Measurements from ENCODE around the gene GRPEL1. TPM values are rescaled to one million over a fixed set of nuclear protein-coding genes. Genes with fewer than 3 reads are reported as not detected.

GRPEL1 gene
- polyA plus RNA-seq (24.9 and 28.5 TPM in 2 replicates), polyA minus RNA-seq (15.6 and 20.0 TPM in 2 replicates)

DNA sequence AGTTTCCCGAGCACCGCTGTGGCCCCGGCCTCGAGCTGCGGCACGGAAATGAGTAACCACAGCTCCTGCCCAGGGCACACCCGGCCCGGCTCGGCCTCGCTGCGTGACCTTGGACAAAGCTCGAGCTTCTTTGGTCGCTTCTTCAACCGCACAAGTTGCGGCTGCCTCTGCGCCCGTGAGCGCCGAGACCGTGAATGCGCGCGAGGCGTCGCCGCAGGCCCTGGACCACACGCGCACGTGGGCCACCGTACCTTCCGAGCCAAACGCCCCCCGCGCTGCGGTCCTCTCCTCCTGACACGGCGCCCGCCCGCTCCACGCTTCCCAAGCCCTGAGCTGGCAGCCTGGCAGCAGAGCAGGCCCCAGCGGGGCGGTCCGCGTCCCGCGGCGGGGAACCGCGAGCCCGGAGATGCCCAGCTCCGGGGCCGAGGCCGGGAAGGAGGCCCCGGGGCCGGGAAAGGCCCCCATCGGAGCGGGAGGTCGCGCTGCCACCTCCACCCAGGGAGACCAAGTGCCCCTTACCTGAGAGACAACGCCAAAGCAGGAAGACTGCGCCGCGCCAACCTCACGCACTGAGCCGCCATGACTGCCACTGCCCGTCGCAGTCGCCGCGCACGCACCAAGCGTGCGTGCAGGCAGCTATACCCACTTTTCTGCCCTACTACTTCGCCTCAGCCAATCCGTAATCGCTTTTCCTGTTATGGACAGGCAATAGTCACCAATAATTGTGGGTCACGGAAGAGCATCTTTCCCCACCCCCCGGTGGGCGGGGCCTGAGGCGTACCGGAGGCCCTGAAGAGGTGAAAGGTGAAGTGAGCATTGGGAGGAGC lies at the start of gene GRPEL1:
GRPEL1 (minus strand) TSS at position 613 of the 827 bp plus-strand sequence; CDS start at position 581, 32 bp downstream.
- Histone ChIP-seq H4K20me1 (ENCODE audit: insufficient read depth) (no peaks in the 10 kb centered on the region), H3K9me3 (ENCODE audit: low read length) (no peaks in the 10 kb centered on the region), H3K36me3 (ENCODE audit: insufficient read depth, low read length) (peaks cover 6% of the 10 kb centered on the region), H3K27me3 (ENCODE audit: insufficient read depth, low read depth, low read length) (no peaks in the 10 kb centered on the region), H3K27ac (ENCODE audit: low read length) (peak within 1 kb of the TSS; percentile 72), H2AFZ (ENCODE audit: low read depth, low read length) (peak within 1 kb of the TSS; percentile 40), H3K79me2 (replicated peaks; ENCODE audit: insufficient read depth, low read length) (peaks cover 12% of the 10 kb centered on the region), H3K9me2 (ENCODE audit: insufficient read depth, low read length) (no peaks in the 10 kb centered on the region), H3K9ac (ENCODE audit: low read length) (peak within 1 kb of the TSS; percentile 75), H3K4me3 (ENCODE audit: low read length) (peak within 1 kb of the TSS; percentile 98), H3F3A (ENCODE audit: insufficient read depth, low read length, poor library complexity, severe bottlenecking) (no peaks in the 10 kb centered on the region), H3K4me2 (ENCODE audit: low read length) (peak within 1 kb of the TSS; percentile 80)
- TF ChIP-seq, protein P1, sequence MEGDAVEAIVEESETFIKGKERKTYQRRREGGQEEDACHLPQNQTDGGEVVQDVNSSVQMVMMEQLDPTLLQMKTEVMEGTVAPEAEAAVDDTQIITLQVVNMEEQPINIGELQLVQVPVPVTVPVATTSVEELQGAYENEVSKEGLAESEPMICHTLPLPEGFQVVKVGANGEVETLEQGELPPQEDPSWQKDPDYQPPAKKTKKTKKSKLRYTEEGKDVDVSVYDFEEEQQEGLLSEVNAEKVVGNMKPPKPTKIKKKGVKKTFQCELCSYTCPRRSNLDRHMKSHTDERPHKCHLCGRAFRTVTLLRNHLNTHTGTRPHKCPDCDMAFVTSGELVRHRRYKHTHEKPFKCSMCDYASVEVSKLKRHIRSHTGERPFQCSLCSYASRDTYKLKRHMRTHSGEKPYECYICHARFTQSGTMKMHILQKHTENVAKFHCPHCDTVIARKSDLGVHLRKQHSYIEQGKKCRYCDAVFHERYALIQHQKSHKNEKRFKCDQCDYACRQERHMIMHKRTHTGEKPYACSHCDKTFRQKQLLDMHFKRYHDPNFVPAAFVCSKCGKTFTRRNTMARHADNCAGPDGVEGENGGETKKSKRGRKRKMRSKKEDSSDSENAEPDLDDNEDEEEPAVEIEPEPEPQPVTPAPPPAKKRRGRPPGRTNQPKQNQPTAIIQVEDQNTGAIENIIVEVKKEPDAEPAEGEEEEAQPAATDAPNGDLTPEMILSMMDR (IDR thresholded peaks at IDR 0.05; ENCODE audit: poor library complexity, severe bottlenecking): no peak
- TF ChIP-seq EZH2 (IDR thresholded peaks at IDR 0.05; ENCODE audit: borderline replicate concordance, insufficient read depth, low read length, poor library complexity, severe bottlenecking) (no peak), POLR2AphosphoS5 (IDR thresholded peaks at IDR 0.05) (peak; percentile 85), MXI1 (conservative IDR thresholded peaks at IDR 0.05; ENCODE audit: poor library complexity, severe bottlenecking) (peak; percentile 96), RAD21 (conservative IDR thresholded peaks at IDR 0.05) (peak; percentile 30), SMC3 (conservative IDR thresholded peaks at IDR 0.05; ENCODE audit: poor library complexity) (peak; percentile 50), TAF1 (IDR thresholded peaks at IDR 0.05; ENCODE audit: low read depth) (no peak), EP300 (conservative IDR thresholded peaks at IDR 0.05; ENCODE audit: poor library complexity, severe bottlenecking) (peak; percentile 42)
- TF ChIP-seq, protein P2, sequence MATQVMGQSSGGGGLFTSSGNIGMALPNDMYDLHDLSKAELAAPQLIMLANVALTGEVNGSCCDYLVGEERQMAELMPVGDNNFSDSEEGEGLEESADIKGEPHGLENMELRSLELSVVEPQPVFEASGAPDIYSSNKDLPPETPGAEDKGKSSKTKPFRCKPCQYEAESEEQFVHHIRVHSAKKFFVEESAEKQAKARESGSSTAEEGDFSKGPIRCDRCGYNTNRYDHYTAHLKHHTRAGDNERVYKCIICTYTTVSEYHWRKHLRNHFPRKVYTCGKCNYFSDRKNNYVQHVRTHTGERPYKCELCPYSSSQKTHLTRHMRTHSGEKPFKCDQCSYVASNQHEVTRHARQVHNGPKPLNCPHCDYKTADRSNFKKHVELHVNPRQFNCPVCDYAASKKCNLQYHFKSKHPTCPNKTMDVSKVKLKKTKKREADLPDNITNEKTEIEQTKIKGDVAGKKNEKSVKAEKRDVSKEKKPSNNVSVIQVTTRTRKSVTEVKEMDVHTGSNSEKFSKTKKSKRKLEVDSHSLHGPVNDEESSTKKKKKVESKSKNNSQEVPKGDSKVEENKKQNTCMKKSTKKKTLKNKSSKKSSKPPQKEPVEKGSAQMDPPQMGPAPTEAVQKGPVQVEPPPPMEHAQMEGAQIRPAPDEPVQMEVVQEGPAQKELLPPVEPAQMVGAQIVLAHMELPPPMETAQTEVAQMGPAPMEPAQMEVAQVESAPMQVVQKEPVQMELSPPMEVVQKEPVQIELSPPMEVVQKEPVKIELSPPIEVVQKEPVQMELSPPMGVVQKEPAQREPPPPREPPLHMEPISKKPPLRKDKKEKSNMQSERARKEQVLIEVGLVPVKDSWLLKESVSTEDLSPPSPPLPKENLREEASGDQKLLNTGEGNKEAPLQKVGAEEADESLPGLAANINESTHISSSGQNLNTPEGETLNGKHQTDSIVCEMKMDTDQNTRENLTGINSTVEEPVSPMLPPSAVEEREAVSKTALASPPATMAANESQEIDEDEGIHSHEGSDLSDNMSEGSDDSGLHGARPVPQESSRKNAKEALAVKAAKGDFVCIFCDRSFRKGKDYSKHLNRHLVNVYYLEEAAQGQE (IDR thresholded peaks at IDR 0.05; ENCODE audit: borderline replicate concordance): peak; percentile 15

DNA sequence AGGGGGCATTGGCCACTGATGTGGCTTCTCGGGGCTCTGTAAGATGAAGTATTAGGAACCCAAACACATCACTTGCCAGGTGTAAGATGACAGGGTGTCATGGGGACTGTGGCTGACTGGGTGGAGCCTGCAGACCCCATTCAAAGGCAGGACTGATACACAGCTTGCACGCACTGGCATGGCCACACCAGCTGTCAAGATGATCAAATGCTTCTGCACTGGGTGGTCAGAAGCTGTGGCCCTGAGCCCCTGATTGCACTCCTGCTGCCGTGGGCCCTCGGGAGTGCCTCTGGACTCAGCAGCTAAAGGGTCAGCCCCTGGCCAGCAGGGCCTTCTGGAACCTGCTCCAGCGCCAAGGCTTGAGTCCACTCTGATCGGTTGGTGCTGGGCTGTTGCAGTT lies 48.8 kb upstream of the GRPEL1 start:
- Histone ChIP-seq H3K9ac (ENCODE audit: low read length) (no peak overlapping the region), H3F3A (ENCODE audit: insufficient read depth, low read length, poor library complexity, severe bottlenecking) (no peaks in the 10 kb centered on the region), H3K4me2 (ENCODE audit: low read length) (no peak overlapping the region), H3K9me2 (ENCODE audit: insufficient read depth, low read length) (no peaks in the 10 kb centered on the region), H3K79me2 (replicated peaks; ENCODE audit: insufficient read depth, low read length) (no peaks in the 10 kb centered on the region), H3K9me3 (ENCODE audit: low read length) (no peaks in the 10 kb centered on the region), H3K4me3 (ENCODE audit: low read length) (no peak overlapping the region), H2AFZ (ENCODE audit: low read depth, low read length) (no peak overlapping the region), H3K27me3 (ENCODE audit: insufficient read depth, low read depth, low read length) (no peaks in the 10 kb centered on the region), H3K36me3 (ENCODE audit: insufficient read depth, low read length) (no peaks in the 10 kb centered on the region), H4K20me1 (ENCODE audit: insufficient read depth) (no peaks in the 10 kb centered on the region), H3K27ac (ENCODE audit: low read length) (no peak overlapping the region)
- no peak for TF ChIP-seq RAD21 (conservative IDR thresholded peaks at IDR 0.05)
- no peak for TF ChIP-seq MXI1 (conservative IDR thresholded peaks at IDR 0.05; ENCODE audit: poor library complexity, severe bottlenecking)
- TF ChIP-seq EP300 (conservative IDR thresholded peaks at IDR 0.05; ENCODE audit: poor library complexity, severe bottlenecking): no peak
- no peak for TF ChIP-seq EZH2 (IDR thresholded peaks at IDR 0.05; ENCODE audit: borderline replicate concordance, insufficient read depth, low read length, poor library complexity, severe bottlenecking)
- TF ChIP-seq TAF1 (IDR thresholded peaks at IDR 0.05; ENCODE audit: low read depth): no peak
- TF ChIP-seq SMC3 (conservative IDR thresholded peaks at IDR 0.05; ENCODE audit: poor library complexity): no peak
- TF ChIP-seq, protein P2 (IDR thresholded peaks at IDR 0.05; ENCODE audit: borderline replicate concordance): no peak

Measured in neural cell (in vitro differentiated cells).